Measurements from ENCODE around the gene OR7A10.

The OR7A10 gene

GRCh38 chr19:14848822-14849221, at the start of gene OR7A10:
TSS of gene OR7A10 (minus strand) at chr19:14848922. CDS start at chr19:14841877, 7,045 bp downstream.
- Histone ChIP-seq H3K36me3 (no peaks in the 10 kb centered on the region), H3K27me3 (peaks cover 0 to 5% of the 10 kb centered on the region in 2 donors), H3K9me3 (no peaks in the 10 kb centered on the region), H3K4me3 (no peak within 1 kb of the TSS), H3K4me1 (no peaks in the 10 kb centered on the region), H3K27ac (no peak within 1 kb of the TSS)
- intact Hi-C loops (cut with DNase I; ENCODE audit: low total_unique reads): no loop called here
- DNase-seq: no peak
- TF ChIP-seq, protein P1, sequence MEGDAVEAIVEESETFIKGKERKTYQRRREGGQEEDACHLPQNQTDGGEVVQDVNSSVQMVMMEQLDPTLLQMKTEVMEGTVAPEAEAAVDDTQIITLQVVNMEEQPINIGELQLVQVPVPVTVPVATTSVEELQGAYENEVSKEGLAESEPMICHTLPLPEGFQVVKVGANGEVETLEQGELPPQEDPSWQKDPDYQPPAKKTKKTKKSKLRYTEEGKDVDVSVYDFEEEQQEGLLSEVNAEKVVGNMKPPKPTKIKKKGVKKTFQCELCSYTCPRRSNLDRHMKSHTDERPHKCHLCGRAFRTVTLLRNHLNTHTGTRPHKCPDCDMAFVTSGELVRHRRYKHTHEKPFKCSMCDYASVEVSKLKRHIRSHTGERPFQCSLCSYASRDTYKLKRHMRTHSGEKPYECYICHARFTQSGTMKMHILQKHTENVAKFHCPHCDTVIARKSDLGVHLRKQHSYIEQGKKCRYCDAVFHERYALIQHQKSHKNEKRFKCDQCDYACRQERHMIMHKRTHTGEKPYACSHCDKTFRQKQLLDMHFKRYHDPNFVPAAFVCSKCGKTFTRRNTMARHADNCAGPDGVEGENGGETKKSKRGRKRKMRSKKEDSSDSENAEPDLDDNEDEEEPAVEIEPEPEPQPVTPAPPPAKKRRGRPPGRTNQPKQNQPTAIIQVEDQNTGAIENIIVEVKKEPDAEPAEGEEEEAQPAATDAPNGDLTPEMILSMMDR (IDR thresholded peaks at IDR 0.05): no peak

GRCh38 chr19:14890643-14891379, 42.1 kb upstream of the OR7A10 start:
- Histone ChIP-seq H3K27me3 (peaks cover 0 to 9% of the 10 kb centered on the region in 2 donors), H3K36me3 (no peaks in the 10 kb centered on the region), H3K4me1 (no peaks in the 10 kb centered on the region), H3K27ac (no peak overlapping the region), H3K9me3 (no peaks in the 10 kb centered on the region), H3K4me3 (no peak overlapping the region)
- DNase-seq: peak in 1 of 2 donors; percentile 31
- intact Hi-C loops (cut with DNase I; ENCODE audit: low total_unique reads): no loop called here
- TF ChIP-seq, protein P1 (IDR thresholded peaks at IDR 0.05): no peak

GRCh38 chr19:14889994-14890642, 41.4 kb upstream of the OR7A10 start:
- TF ChIP-seq, protein P1 (IDR thresholded peaks at IDR 0.05): no peak
- DNase-seq: no peak
- Histone ChIP-seq H3K4me3 (no peak overlapping the region), H3K27me3 (peaks cover 0 to 9% of the 10 kb centered on the region in 2 donors), H3K9me3 (no peaks in the 10 kb centered on the region), H3K36me3 (no peaks in the 10 kb centered on the region), H3K4me1 (no peaks in the 10 kb centered on the region), H3K27ac (no peak overlapping the region)
- intact Hi-C loops (cut with DNase I; ENCODE audit: low total_unique reads): no loop called here

DNA sequence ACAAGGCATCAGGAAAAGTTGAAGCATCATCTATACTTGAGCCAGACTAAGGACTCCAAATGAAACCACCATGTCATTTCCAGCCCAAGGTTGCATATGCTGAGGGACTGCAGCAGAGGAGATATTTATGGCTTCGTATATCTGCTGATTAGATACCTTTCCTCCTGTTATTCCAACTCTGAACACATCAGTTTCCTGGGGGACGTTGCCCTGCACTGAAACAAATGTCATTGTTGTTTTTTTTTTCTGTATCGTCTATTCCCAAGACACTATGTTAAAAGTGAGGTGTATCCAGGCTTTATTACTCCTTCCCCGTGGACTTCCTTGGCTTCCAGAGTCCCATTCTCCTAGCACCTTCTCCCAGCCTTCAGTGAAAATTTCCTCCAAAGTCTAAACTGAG, 37.3 kb upstream of the OR7A10 start, which contains the start of gene OR7A17:
TSS of gene OR7A17 (minus strand) at position 101 of the 400 bp plus-strand sequence. CDS start 4,777 bp downstream, outside the sequence.
- intact Hi-C loops (cut with DNase I; ENCODE audit: low total_unique reads): no loop called here
- TF ChIP-seq, protein P1 (IDR thresholded peaks at IDR 0.05): no peak
- no peaks in the 10 kb centered on the region for H3K9me3 ChIP-seq

GRCh38 chr19:14871619-14872230, 23.0 kb upstream of the OR7A10 start:
- H3K4me3 ChIP-seq: no peak overlapping the region
- DNase-seq: no peak
- no peaks in the 10 kb centered on the region for H3K4me1 ChIP-seq
- TF ChIP-seq, protein P1 (IDR thresholded peaks at IDR 0.05): peak; percentile 12 to 14
- no peaks in the 10 kb centered on the region for H3K9me3 ChIP-seq
- H3K36me3 ChIP-seq: no peaks in the 10 kb centered on the region
- H3K27me3 ChIP-seq: peaks cover 0 to 9% of the 10 kb centered on the region in 2 donors
- intact Hi-C loops (cut with DNase I; ENCODE audit: low total_unique reads): no loop called here
- H3K27ac ChIP-seq: no peak overlapping the region

More for the DNA sequence above, 37.3 kb upstream of the OR7A10 start, which contains the start of gene OR7A17:
- no peak within 1 kb of the TSS for H3K4me3 ChIP-seq
- H3K27ac ChIP-seq: no peak within 1 kb of the TSS
- no peaks in the 10 kb centered on the region for H3K4me1 ChIP-seq
- H3K27me3 ChIP-seq: peaks cover 0 to 2% of the 10 kb centered on the region in 2 donors
- DNase-seq: no peak
- H3K36me3 ChIP-seq: no peaks in the 10 kb centered on the region

All from tibial artery (tissue), 4 donors.